Measurements from ENCODE around the gene TEAD4. TPM values are rescaled to one million over a fixed set of nuclear protein-coding genes. Genes with fewer than 3 reads are reported as not detected.

TEAD4 gene
- total RNA-seq, 1 experiment from 2014 or later, result 96.8 TPM

- TF ChIP-seq GTF2I (CRISPR knock-in tag; conservative IDR thresholded peaks at IDR 0.05) (no peak), ZNF121 (CRISPR knock-in tag; IDR thresholded peaks at IDR 0.05) (no peak), CREB1 (CRISPR knock-in tag; IDR thresholded peaks at IDR 0.05) (no peak)
- TF ChIP-seq, protein P1, sequence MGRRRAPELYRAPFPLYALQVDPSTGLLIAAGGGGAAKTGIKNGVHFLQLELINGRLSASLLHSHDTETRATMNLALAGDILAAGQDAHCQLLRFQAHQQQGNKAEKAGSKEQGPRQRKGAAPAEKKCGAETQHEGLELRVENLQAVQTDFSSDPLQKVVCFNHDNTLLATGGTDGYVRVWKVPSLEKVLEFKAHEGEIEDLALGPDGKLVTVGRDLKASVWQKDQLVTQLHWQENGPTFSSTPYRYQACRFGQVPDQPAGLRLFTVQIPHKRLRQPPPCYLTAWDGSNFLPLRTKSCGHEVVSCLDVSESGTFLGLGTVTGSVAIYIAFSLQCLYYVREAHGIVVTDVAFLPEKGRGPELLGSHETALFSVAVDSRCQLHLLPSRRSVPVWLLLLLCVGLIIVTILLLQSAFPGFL (CRISPR knock-in tag; IDR thresholded peaks at IDR 0.05; ENCODE audit: borderline replicate concordance), result no peak
Measured at GRCh38 chr12:3000548-3001275, 41.5 kb downstream of the TEAD4 start (continued).

DNA sequence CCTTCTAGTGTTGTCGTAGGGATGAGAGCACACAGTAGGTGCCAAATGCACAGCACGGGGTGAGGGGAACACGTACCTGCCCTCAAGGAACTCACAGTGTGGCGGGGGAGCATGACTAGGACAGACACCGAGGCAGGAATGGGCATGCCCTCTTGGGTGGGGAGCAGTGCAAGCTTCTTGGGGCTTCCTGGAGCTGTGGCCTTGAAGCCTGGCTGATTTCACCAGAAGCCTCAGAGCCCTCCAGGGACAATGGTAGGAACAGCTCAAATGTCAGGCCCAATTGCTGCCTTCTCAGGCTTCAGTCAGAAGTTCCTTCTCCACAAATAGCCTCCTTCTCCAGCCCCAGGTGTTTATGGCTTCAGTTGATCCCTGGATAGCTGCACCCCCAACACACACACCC, 43.4 kb downstream of the TEAD4 start:
- peaks cover 42% of the 10 kb centered on the region for H3K4me1 Mint-ChIP-seq
- H3K4me3 Mint-ChIP-seq, result no peak overlapping the region
- TF ChIP-seq ZNF263 (CRISPR knock-in tag; IDR thresholded peaks at IDR 0.05; ENCODE audit: low read depth), result no peak
- TF ChIP-seq, protein P2, sequence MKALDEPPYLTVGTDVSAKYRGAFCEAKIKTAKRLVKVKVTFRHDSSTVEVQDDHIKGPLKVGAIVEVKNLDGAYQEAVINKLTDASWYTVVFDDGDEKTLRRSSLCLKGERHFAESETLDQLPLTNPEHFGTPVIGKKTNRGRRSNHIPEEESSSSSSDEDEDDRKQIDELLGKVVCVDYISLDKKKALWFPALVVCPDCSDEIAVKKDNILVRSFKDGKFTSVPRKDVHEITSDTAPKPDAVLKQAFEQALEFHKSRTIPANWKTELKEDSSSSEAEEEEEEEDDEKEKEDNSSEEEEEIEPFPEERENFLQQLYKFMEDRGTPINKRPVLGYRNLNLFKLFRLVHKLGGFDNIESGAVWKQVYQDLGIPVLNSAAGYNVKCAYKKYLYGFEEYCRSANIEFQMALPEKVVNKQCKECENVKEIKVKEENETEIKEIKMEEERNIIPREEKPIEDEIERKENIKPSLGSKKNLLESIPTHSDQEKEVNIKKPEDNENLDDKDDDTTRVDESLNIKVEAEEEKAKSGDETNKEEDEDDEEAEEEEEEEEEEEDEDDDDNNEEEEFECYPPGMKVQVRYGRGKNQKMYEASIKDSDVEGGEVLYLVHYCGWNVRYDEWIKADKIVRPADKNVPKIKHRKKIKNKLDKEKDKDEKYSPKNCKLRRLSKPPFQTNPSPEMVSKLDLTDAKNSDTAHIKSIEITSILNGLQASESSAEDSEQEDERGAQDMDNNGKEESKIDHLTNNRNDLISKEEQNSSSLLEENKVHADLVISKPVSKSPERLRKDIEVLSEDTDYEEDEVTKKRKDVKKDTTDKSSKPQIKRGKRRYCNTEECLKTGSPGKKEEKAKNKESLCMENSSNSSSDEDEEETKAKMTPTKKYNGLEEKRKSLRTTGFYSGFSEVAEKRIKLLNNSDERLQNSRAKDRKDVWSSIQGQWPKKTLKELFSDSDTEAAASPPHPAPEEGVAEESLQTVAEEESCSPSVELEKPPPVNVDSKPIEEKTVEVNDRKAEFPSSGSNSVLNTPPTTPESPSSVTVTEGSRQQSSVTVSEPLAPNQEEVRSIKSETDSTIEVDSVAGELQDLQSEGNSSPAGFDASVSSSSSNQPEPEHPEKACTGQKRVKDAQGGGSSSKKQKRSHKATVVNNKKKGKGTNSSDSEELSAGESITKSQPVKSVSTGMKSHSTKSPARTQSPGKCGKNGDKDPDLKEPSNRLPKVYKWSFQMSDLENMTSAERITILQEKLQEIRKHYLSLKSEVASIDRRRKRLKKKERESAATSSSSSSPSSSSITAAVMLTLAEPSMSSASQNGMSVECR (CRISPR knock-in tag; IDR thresholded peaks at IDR 0.05; ENCODE audit: borderline replicate concordance), result no peak
- TF ChIP-seq, protein P3, sequence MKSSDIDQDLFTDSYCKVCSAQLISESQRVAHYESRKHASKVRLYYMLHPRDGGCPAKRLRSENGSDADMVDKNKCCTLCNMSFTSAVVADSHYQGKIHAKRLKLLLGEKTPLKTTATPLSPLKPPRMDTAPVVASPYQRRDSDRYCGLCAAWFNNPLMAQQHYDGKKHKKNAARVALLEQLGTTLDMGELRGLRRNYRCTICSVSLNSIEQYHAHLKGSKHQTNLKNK (CRISPR knock-in tag; IDR thresholded peaks at IDR 0.05), result no peak
- TF ChIP-seq, protein P4, sequence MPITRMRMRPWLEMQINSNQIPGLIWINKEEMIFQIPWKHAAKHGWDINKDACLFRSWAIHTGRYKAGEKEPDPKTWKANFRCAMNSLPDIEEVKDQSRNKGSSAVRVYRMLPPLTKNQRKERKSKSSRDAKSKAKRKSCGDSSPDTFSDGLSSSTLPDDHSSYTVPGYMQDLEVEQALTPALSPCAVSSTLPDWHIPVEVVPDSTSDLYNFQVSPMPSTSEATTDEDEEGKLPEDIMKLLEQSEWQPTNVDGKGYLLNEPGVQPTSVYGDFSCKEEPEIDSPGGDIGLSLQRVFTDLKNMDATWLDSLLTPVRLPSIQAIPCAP (CRISPR knock-in tag; IDR thresholded peaks at IDR 0.05), result no peak
- no peak for TF ChIP-seq ETV6 (CRISPR knock-in tag; IDR thresholded peaks at IDR 0.05)
- TF ChIP-seq, protein P1 (CRISPR knock-in tag; IDR thresholded peaks at IDR 0.05; ENCODE audit: borderline replicate concordance), result no peak
- ChIA-PET POLR2A (no interaction called here), CTCF (interaction anchor here (0.6 to 4.0 kb wide), 5 partner anchors 10 to 157 kb away, joined by 3 to 32 read pairs (median 8); no protein-coding TSS in a partner anchor)
- ATAC-seq (no peak), DNase-seq (ENCODE audit: low spot score) (no peak)
- no peaks in the 10 kb centered on the region for H3K9me3 Mint-ChIP-seq
- no peaks in the 10 kb centered on the region for H3K27me3 Mint-ChIP-seq (ENCODE audit: low read depth)
- H3K27ac Mint-ChIP-seq, result peak overlapping the region; percentile 96
- H3K36me3 Mint-ChIP-seq, result peaks cover 25% of the 10 kb centered on the region

GRCh38 chr12:3003357-3003992, 44.3 kb downstream of the TEAD4 start:
- Mint-ChIP-seq H3K27ac (peak overlapping the region; percentile 74), H3K36me3 (peaks cover 27% of the 10 kb centered on the region), H3K4me3 (no peak overlapping the region), H3K9me3 (no peaks in the 10 kb centered on the region), H3K27me3 (ENCODE audit: low read depth) (no peaks in the 10 kb centered on the region), H3K4me1 (peaks cover 35% of the 10 kb centered on the region)
- DNase-seq (ENCODE audit: low spot score), result peak; percentile 39
- ChIA-PET CTCF (interaction anchor here (1.0 to 4.0 kb wide), 13 partner anchors 10 to 158 kb away, joined by 3 to 32 read pairs (median 7); partner anchors contain the start of genes FOXM1 and RHNO1), POLR2A (interaction anchor here (0.6 kb wide), 1 partner anchor 47 kb away, joined by 3 read pairs; no protein-coding TSS in a partner anchor)
- ATAC-seq, result peak; percentile 13
- TF ChIP-seq SMAD3 (CRISPR knock-in tag; IDR thresholded peaks at IDR 0.05; ENCODE audit: borderline replicate concordance) (no peak), TCF7 (CRISPR knock-in tag; IDR thresholded peaks at IDR 0.05; ENCODE audit: low read depth) (no peak), RELA (CRISPR knock-in tag; IDR thresholded peaks at IDR 0.05; ENCODE audit: borderline replicate concordance) (no peak), CREB1 (CRISPR knock-in tag; IDR thresholded peaks at IDR 0.05) (no peak), JUN (CRISPR knock-in tag; IDR thresholded peaks at IDR 0.05) (no peak), E2F4 (CRISPR knock-in tag; IDR thresholded peaks at IDR 0.05; ENCODE audit: borderline replicate concordance, low read depth) (no peak)
- TF ChIP-seq, protein P5, sequence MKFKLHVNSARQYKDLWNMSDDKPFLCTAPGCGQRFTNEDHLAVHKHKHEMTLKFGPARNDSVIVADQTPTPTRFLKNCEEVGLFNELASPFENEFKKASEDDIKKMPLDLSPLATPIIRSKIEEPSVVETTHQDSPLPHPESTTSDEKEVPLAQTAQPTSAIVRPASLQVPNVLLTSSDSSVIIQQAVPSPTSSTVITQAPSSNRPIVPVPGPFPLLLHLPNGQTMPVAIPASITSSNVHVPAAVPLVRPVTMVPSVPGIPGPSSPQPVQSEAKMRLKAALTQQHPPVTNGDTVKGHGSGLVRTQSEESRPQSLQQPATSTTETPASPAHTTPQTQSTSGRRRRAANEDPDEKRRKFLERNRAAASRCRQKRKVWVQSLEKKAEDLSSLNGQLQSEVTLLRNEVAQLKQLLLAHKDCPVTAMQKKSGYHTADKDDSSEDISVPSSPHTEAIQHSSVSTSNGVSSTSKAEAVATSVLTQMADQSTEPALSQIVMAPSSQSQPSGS (CRISPR knock-in tag; IDR thresholded peaks at IDR 0.05; ENCODE audit: borderline replicate concordance, low read depth), result no peak
- TF ChIP-seq, protein P6, sequence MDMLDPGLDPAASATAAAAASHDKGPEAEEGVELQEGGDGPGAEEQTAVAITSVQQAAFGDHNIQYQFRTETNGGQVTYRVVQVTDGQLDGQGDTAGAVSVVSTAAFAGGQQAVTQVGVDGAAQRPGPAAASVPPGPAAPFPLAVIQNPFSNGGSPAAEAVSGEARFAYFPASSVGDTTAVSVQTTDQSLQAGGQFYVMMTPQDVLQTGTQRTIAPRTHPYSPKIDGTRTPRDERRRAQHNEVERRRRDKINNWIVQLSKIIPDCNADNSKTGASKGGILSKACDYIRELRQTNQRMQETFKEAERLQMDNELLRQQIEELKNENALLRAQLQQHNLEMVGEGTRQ (CRISPR knock-in tag; IDR thresholded peaks at IDR 0.05), result no peak

Data from WTC11 (cell line).